Left hindlimb (tissue), 1 donor: ENCODE measurements around the gene IFT52.
"Not testable (repeated sequence)": the region's sequence is repeated elsewhere in the genome, so short reads cannot be mapped to it uniquely, and the experiment has no call there.

Source experiments
- DNase-seq: peaks from one replicate; pipeline ENCODE4 v3.0.0-alpha.2; 2018

Gene IFT52

GRCh38 chr20:43569282-43569681 lies 21.5 kb upstream of the IFT52 start:
- DNase-seq: no peak

GRCh38 chr20:43570496-43570895 lies 20.2 kb upstream of the IFT52 start:
- no peak for DNase-seq

- DNase-seq: no peak
Observed at GRCh38 chr20:43571310-43571709, 19.4 kb upstream of the IFT52 start.

- DNase-seq: no peak
Observed at GRCh38 chr20:43571771-43572170, 19.0 kb upstream of the IFT52 start.

- DNase-seq: no peak
Observed at GRCh38 chr20:43572891-43573290, 17.8 kb upstream of the IFT52 start.

GRCh38 chr20:43576108-43576507 lies 14.6 kb upstream of the IFT52 start:
- DNase-seq: no peak

- no peak for DNase-seq
Observed at GRCh38 chr20:43579861-43580793, 10.6 kb upstream of the IFT52 start.

GRCh38 chr20:43583133-43583864 lies 7.4 kb upstream of the IFT52 start:
- no peak for DNase-seq

- peak; percentile 47 for DNase-seq
Observed at GRCh38 chr20:43583982-43584432, 6.7 kb upstream of the IFT52 start.

GRCh38 chr20:43584448-43585136 lies 6.1 kb upstream of the IFT52 start:
- DNase-seq: no peak

GRCh38 chr20:43586641-43587040 lies 4.1 kb upstream of the IFT52 start:
- DNase-seq: no peak

GRCh38 chr20:43588526-43588925 lies 2.2 kb upstream of the IFT52 start:
- not testable (repeated sequence) for DNase-seq

GRCh38 chr20:43590036-43590391 lies 723 bp upstream of the IFT52 start:
- no peak for DNase-seq

GRCh38 chr20:43601960-43602359 lies 11.2 kb downstream of the IFT52 start:
- DNase-seq: not testable (repeated sequence)

- DNase-seq: no peak
Observed at GRCh38 chr20:43603124-43603523, 12.4 kb downstream of the IFT52 start.

- DNase-seq: no peak
Observed at GRCh38 chr20:43605715-43606114, 15.0 kb downstream of the IFT52 start.

GRCh38 chr20:43607278-43607677 lies 16.5 kb downstream of the IFT52 start:
- DNase-seq: not testable (repeated sequence)

- DNase-seq: no peak
Observed at GRCh38 chr20:43631598-43631997, 40.9 kb downstream of the IFT52 start.

GRCh38 chr20:43636429-43636828 lies 45.7 kb downstream of the IFT52 start:
- no peak for DNase-seq

GRCh38 chr20:43642548-43642947 lies 51.8 kb downstream of the IFT52 start:
- DNase-seq: no peak

GRCh38 chr20:43650997-43651525 lies 60.3 kb downstream of the IFT52 start:
- DNase-seq: no peak

- DNase-seq: not testable (repeated sequence)
Observed at GRCh38 chr20:43651650-43652184, 61.0 kb downstream of the IFT52 start.

- DNase-seq: no peak
Observed at GRCh38 chr20:43653966-43654365, 63.2 kb downstream of the IFT52 start.
